GM19372 (cell line): ENCODE measurements around the gene DPF1.

Experiments
- ATAC-seq: cut with Tn5 transposase; IDR thresholded peaks from one replicate; pipeline ENCODE4 v1.9.1; 2021; ENCODE audit warnings: mild to moderate bottlenecking, low read depth, moderate library complexity; ENCODE audit not compliant: unreplicated experiment

DPF1 gene

DNA sequence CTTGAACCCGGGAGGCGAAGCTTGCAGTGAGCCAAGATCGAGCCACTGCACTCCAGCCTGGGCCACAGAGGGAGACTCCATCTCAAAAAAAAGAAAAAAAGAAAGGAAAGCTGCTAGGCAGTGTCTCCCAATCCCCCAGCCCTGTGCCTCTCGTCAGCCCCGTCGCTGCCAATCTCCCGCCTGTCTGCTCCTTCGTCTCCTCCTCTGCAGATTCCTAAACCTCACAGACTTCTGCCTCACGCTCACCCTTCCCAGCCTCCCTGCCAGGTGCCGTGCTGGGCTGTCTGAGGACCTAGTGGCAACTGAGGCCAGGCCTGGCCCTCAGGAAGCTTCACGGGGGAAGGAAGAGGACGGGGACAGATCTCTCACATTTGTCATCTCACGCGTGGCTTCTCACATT, 21.5 kb downstream of the DPF1 start:
- no peak for ATAC-seq

DNA sequence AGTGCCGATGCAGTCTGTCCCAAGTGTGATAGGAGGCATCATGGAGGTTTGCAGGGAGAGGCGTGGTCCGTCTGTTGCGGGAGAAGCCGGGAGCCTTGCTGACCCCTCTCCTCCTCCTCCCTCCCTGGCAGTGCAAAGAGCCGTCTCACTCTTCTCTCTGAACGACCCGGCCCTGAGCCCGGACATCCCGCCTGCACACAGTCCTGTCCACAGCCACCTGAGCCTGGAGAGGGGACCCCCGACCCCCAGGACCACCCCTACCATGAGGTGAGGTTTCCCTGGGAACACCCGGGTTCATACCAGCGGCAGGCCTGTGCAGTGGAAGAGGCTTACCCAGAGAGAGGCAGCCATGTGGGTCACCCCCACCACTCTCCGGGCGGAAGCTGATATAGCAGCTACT, 22.3 kb downstream of the DPF1 start:
- ATAC-seq, result no peak

- ATAC-seq, result no peak
Measured at GRCh38 chr19:38199340-38199739, 24.7 kb downstream of the DPF1 start.

DNA sequence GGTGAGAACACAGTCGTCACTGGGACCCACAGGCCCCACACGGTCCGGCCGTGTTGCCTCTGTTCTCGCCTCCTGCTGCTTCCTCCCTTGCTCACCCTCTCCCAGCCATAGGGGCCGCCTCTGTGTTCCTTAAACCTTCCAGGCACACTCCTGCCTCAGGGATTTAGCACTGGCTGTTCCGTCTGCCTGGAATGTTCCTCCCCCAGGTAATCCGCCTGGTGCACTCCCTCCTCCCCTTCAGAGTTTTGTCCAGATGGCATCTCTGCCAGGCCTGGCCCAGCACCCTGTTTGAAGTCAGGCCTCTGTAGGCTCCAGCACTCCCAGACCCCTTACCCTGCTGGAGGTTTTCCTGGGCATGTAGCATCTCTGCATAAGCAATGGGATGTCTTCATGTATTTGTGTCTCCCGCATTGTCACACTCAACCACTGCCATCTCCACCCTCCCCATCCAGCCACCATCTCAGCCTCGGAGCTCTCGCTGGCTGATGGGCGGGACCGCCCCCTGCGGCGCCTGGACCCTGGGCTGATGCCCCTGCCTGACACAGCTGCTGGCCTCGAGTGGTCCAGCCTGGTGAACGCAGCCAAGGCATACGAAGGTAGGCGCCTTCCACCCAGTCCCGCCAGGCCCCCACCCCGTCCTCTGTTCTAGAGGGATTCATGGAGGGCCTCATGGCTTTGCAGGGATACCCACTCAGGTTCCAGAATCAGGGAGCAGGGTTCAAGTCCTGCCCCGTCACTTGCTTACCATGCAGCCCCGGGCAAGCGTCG, 25.9 kb downstream of the DPF1 start:
- no peak for ATAC-seq

DNA sequence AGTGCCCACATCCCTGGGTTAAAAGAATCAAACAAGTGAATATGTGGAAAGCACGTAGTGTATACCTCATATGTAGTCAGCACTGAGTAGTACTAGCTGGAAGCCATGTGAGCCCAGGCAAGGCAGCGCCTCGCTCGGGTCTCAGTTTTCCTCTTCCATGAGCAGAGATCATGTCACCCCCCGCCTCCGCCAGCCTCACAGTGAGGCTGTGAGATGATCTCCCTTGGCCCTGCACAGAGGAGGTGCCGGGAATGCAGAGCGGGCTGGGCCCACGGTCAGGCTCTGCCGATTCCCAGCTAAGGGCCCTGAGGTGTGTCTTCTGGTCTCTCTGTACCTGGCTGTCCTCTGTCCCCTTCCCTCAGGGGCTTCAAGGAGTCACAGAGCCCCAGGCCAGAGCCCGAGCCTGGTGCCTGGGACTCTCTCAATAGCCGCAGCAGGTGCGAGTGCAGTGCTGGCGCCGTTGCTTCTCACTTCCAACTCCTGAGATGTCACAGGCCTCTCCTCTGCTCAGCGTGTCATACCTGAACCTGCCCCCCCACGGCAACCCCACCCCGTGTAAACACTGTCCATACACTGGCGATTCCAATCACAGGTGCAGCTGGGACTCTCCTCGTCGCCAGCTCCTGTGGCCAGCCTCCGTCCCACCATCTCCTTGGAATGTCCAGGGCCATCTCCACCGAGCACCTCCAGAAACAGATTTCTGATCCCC, 26.9 kb downstream of the DPF1 start:
- ATAC-seq, result no peak

DNA sequence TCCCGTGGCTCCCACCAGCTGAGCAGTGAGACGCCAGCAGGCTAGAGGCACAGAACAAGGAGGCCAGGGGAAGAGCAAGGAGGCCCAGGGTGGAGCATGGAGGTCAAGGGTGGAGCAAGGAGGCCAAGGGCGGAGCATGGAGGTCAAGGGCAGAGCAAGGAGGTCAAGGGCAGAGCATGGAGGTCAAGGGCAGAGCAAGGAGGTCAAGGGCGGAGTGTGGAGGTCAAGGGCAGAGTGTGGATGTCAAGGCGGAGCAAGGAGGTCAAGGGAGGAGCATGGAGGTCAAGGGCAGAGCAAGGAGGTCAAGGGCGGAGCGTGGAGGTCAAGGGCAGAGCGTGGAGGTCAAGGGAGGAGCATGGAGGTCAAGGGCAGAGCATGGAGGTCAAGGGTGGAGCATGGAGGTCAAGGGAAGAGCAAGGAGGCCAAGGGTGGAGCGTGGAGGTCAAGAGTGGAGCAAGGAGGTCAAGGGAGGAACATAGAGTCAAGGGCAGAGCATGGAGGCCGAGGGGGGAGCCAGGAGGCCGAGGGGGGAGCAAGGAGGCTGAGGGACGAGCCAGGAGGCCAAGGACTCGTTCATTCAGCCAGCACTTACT, 27.7 kb downstream of the DPF1 start:
- no peak for ATAC-seq

GRCh38 chr19:38195237-38195636, 28.8 kb downstream of the DPF1 start:
- no peak for ATAC-seq

DNA sequence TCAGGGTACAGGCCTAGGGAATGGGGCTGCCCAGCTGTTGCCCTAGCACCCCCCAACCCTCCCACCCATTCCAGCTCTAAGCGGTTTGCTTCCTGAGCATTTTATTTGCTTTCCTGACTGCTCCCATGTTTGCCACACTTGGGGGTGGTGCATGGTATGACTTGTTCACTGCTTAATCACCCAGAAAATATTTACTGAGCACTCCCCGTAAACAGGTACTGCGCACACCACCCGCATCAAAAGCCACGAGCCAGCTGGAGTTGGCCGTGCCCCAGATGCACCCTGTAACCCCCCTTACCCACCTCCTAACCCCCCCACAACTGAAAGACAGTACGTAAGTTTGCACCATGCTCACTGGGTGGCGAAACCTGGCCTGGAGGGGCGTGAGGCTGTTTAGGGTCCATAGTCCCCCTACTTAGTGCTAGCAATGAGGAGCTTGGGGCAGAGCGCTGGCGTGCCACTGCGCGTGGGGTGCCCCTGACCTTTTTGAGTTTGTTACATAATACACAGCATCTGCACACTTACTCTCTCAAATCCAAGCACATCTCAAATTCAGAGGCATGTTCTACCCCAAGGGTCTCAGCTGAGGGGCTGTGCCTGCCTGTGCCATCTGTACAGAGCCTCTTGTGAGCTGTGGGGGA, 29.8 kb downstream of the DPF1 start:
- no peak for ATAC-seq

GRCh38 chr19:38193445-38193844, 30.6 kb downstream of the DPF1 start:
- ATAC-seq, result no peak

DNA sequence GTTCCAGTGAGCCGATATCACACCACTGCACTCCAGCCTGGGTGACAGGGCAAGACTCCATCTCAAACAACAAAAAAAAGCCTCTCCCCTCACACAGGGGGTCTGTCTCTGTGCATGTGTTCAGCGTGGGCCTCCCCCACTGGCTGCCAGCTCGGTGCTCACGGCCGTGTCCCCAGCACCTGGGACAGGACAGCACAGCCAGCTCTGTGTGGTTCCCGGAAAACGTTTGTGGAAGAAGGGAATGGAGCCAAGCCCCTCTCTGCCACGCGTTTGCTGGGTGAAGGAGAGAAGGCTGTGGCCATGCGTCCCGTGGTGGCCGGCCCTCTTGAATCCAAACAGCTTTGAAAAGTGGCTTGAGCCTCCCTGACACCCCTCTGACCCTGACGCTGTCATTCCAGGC, 32.3 kb downstream of the DPF1 start:
- no peak for ATAC-seq

DNA sequence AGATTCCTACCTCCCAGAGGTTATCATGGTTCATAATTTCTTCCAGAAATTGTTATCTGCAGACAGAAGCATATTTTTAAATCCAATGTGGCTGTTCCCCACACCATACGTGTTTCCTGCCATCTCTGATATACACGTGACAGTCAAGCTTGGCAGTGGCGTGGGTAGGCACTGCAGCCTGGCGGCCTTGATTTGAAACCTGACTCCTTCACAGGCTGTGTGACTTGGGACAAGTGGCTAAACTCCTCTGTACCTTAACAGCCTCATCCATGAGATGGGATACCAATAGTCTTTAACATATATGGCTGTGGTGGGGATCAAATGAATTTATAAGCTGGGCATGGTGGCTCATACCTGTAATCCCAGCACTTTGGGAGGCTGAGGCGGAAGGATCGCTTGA, 33.2 kb downstream of the DPF1 start:
- no peak for ATAC-seq

GRCh38 chr19:38190061-38190460, 34.0 kb downstream of the DPF1 start:
- ATAC-seq, result no peak

GRCh38 chr19:38185562-38185961, 38.5 kb downstream of the DPF1 start:
- no peak for ATAC-seq

GRCh38 chr19:38184815-38185214, 39.2 kb downstream of the DPF1 start:
- no peak for ATAC-seq

DNA sequence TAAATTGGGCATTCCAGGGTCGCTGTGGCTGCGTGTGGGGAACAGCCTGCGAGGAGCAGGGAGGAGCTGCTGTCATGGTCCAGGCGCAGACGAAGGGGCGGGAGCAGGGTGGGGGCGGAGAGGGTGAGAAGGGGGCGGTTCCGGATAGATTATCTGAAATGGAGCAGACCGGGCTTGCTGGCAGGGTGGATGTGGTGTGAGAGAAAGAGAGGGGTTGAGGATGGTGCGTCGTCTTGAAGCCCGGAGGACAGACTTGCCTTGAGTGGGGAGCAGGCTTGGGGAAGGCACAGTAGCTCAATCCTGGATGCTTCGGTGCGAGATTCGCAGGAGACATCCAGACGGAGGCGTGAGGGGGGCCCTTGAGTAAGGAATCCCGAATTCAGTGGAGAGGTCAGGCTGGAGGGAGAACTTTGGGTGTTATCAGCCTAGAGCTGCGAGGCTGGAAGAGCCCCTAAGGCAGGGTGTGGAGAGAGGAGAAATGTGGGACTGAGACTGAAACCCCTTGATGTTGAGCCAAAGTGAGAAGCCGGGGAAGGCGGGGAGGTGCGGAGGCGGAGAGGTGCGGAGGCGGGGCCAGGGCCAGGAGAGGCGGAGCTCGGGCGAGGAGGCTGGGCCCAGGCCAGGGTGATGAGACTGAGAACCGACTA, 40.6 kb downstream of the DPF1 start:
- ATAC-seq, result no peak

- ATAC-seq, result no peak
Measured at GRCh38 chr19:38182536-38183210, 41.3 kb downstream of the DPF1 start.

- no peak for ATAC-seq
Measured at GRCh38 chr19:38180071-38180470, 44.0 kb downstream of the DPF1 start.

DNA sequence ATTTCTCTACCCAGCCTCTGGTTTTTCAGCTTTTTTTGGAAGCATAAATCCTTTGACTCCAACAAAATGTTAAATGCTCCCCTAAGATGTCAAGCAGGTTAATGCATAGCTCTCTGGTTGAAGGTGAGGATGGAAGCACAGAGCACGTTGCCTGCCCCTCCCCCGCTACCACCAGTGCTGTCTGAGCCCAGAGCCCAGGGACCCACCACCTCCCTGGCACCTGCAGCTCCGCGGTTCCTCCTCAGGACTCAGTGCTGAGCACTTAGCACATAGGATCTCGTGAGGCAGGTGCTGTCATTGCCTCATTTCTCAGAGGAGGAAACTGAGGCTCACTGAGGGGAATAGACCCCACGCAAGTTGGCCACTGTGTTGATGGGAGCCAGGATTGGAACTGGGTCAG, 48.6 kb downstream of the DPF1 start:
- no peak for ATAC-seq

DNA sequence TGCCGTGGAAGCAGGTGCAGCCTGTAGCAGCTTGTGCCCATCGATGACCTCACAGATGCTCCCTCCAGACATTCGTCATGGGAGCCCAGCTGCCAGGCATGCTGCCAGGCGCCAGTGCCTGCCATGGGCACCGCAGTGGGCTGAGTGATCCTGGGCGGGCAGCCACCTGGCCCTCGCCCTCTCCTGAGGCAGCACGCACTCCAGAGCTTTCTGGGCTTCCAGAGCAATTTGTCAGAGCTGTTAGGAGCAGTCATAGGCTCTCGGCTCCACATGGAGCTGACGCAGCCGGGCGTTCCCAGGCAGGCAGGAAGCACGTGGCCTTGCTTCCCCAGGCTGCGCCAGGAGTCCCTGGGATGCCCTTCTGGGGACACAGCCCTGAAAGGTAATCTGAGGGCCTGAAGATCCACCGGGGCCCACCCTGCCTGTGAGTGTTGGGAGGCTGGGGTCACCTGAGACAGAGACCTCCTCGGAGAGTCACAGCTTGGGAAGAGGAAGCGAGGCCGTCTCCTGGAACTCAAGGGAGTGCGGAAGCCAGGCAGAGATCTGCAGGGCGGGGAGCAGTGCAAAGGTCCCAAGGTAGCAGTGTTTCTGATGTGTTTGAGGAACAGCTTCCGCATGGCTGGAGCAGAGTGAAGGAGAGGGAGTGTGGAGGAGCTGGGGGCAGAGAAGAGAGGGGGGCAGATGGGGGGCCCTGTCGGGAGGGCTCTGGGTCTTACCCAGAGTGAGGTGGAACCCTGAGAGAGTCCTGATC, 50.6 kb downstream of the DPF1 start:
- no peak for ATAC-seq

DNA sequence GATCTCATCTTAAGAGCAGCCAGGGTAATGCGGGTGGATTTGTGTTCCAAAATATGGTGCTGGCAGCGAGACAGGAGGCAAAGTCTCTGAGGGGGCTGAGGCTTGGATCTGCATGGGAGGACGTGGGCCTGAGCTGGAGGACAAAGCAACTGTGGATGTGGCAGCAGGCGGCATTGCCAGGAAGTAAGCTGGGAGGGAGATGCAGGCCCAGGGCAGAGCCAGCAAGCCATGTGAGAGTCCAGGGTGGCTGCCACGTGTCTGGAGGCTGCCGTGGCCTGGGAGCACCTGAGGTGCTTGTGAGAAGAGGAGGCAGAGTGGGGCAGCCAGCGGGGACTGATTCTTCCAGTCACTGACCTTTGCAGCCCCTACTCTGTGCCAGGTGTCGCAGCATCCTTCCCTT, 52.0 kb downstream of the DPF1 start:
- no peak for ATAC-seq
